Keratinocyte (primary cell): ENCODE data around the gene NR6A1. TPM values are rescaled to one million over a fixed set of nuclear protein-coding genes. Genes with fewer than 3 reads are reported as not detected.

Experiments
- DNase-seq: peaks from one replicate; pipeline ENCODE4 v3.0.0-alpha.2; 2011; ENCODE audit warnings: low read depth, missing footprints, low spot score
- FAIRE-seq: peaks from 2 replicates; lab custom pipeline; 2011; peaks lifted over from hg19 to GRCh38; lab: Jason Lieb, UNC
- H2AFZ ChIP-seq: 2 replicates; pipeline ENCODE4 v1.6.0; 2012; ENCODE audit warnings: low read length, control low read depth, inconsistent platforms; ENCODE audit not compliant: control insufficient read depth
- H3K27ac ChIP-seq: 2 replicates; pipeline ENCODE4 v1.5.1; 2011; ENCODE audit warnings: low read length; ENCODE audit not compliant: control insufficient read depth, insufficient read depth
- H3K27me3 ChIP-seq: 3 replicates; pipeline ENCODE4 v1.6.0; 2011; ENCODE audit warnings: low read length; ENCODE audit not compliant: control insufficient read depth, insufficient read depth; ENCODE audit errors: extremely low read depth
- H3K36me3 ChIP-seq, 2 experiments: 2 replicates in 1 of 2; 3 replicates in 1 of 2; pipeline ENCODE4 v1.5.1; 2011; ENCODE audit warnings: low read length in 2 of 2, mild to moderate bottlenecking in 1 of 2; ENCODE audit not compliant: control insufficient read depth in 2 of 2, insufficient read depth in 2 of 2; ENCODE audit errors: extremely low read depth in 1 of 2
- H3K4me1 ChIP-seq: 3 replicates; pipeline ENCODE4 v1.5.1; 2011; ENCODE audit warnings: low read length; ENCODE audit not compliant: control insufficient read depth, insufficient read depth; ENCODE audit errors: extremely low read depth
- H3K4me2 ChIP-seq: 3 replicates; pipeline ENCODE4 v1.6.0; 2011; ENCODE audit warnings: low read depth, low read length; ENCODE audit not compliant: control insufficient read depth, insufficient read depth; ENCODE audit errors: extremely low read depth
- H3K4me3 ChIP-seq, 3 experiments: fragments of 200-600 bp in 1 of 3; sonication (generic) in 1 of 3; 2 replicates in 2 of 3; 3 replicates in 1 of 3; pipeline ENCODE4 v1.5.1; 2011 to 2016; ENCODE audit warnings: low read length in 3 of 3, mild to moderate bottlenecking in 3 of 3, control low read depth in 2 of 3, inconsistent platforms in 1 of 3, low read depth in 1 of 3, mixed read lengths in 1 of 3, mixed run types in 1 of 3, moderate library complexity in 1 of 3; ENCODE audit not compliant: control insufficient read depth in 2 of 3, insufficient read depth in 2 of 3; ENCODE audit errors: extremely low read depth in 1 of 3
- H3K79me2 ChIP-seq: 2 replicates; pipeline ENCODE4 v1.6.0; 2012; ENCODE audit warnings: low read length; ENCODE audit not compliant: control insufficient read depth, insufficient read depth
- H3K9ac ChIP-seq: 3 replicates; pipeline ENCODE4 v1.6.0; 2011; ENCODE audit warnings: low read length; ENCODE audit not compliant: control insufficient read depth, insufficient read depth; ENCODE audit errors: extremely low read depth
- H3K9me1 ChIP-seq: 3 replicates; pipeline ENCODE4 v1.6.0; 2011; ENCODE audit warnings: low read length; ENCODE audit not compliant: control insufficient read depth, insufficient read depth; ENCODE audit errors: extremely low read depth
- H3K9me3 ChIP-seq: 2 replicates; pipeline ENCODE4 v1.5.1; 2012; ENCODE audit warnings: low read depth, low read length; ENCODE audit not compliant: control insufficient read depth
- H4K20me1 ChIP-seq: 3 replicates; pipeline ENCODE4 v1.6.0; 2011; ENCODE audit warnings: low read length; ENCODE audit not compliant: control insufficient read depth, insufficient read depth; ENCODE audit errors: extremely low read depth
- CTCF ChIP-seq, 3 experiments: IDR thresholded peaks in 1 of 3; conservative IDR thresholded peaks in 1 of 3; optimal IDR thresholded peaks in 1 of 3; 2 replicates in 2 of 3; 3 replicates in 1 of 3; pipeline versions ENCODE3 to v1.5.1; 2011; ENCODE audit warnings: low read length in 3 of 3, mild to moderate bottlenecking in 3 of 3, moderate library complexity in 2 of 3, control low read depth in 1 of 3, inconsistent platforms in 1 of 3; ENCODE audit not compliant: insufficient read depth in 2 of 3; ENCODE audit errors: extremely low read depth in 1 of 3
- EZH2 ChIP-seq: IDR thresholded peaks from one replicate; pipeline ENCODE4 v1.6.1; 2012; ENCODE audit warnings: inconsistent platforms, mild to moderate bottlenecking, low read length, moderate library complexity
- dilution Hi-C: fragments of 300-500 bp; cut with MboI; formaldehyde crosslinking; loops from one replicate; pipeline ENCODE4 v1.7.0; 2020; ENCODE audit warnings: low sequenced_read_pairs; ENCODE audit not compliant: extremely low pct_ligation_motif_present
- polyA plus RNA-seq, 5 experiments: library from polyadenylated mRNA; depleted of rRNA in 3 of 5; stranded (reverse) in 3 of 5; stranded (forward) in 1 of 5; unstranded in 1 of 5; fragments of >200 nt; gene quantifications; 1 replicate in 1 of 5; 2 replicates in 3 of 5; 3 replicates in 1 of 5; pipeline versions ENCODE4 v1.2.1 to v1.2.3, GENCODE V29; 2011 to 2012; ENCODE audit warnings: missing spikeins in 2 of 5, low read depth in 1 of 5, low replicate concordance in 1 of 5

NR6A1 gene
- polyA plus RNA-seq, 1 donor (not counting 4 experiments of a cell fraction or from before 2014, with no cell fraction given), result 1.8 TPM

- TF ChIP-seq CTCF (optimal IDR thresholded peaks at IDR 0.05 in 1 of 3, IDR thresholded peaks at IDR 0.05 in 1 of 3, conservative IDR thresholded peaks at IDR 0.05 in 1 of 3; ENCODE audit: extremely low read depth in 1 of 3, insufficient read depth in 2 of 3, low read length in 3 of 3), result no peak
- no peak for TF ChIP-seq EZH2
- H3K79me2 ChIP-seq, result no peaks in the 10 kb centered on the region
- H3K4me3 ChIP-seq, result no peak overlapping the region
- FAIRE-seq (no peak), DNase-seq (no peak)
- H3K9me3 ChIP-seq, result no peaks in the 10 kb centered on the region
- no peaks in the 10 kb centered on the region for H3K4me1 ChIP-seq
- no peak overlapping the region for H3K9ac ChIP-seq
- no peaks in the 10 kb centered on the region for H3K9me1 ChIP-seq
- no peak overlapping the region for H3K4me2 ChIP-seq
- dilution Hi-C loops, result no loop called here
- H3K27me3 ChIP-seq, result no peaks in the 10 kb centered on the region
- H2AFZ ChIP-seq, result no peak overlapping the region
- H3K27ac ChIP-seq, result no peak overlapping the region
- H4K20me1 ChIP-seq, result no peaks in the 10 kb centered on the region
- no peaks in the 10 kb centered on the region for H3K36me3 ChIP-seq
These were observed 259.0 kb downstream of the NR6A1 start for GRCh38 chr9:124511891-124512805.

GRCh38 chr9:124511426-124511840 lies 259.7 kb downstream of the NR6A1 start:
- Histone ChIP-seq H3K9me1 (no peaks in the 10 kb centered on the region), H3K27me3 (no peaks in the 10 kb centered on the region), H3K9ac (no peak overlapping the region), H3K4me1 (no peaks in the 10 kb centered on the region), H2AFZ (no peak overlapping the region), H3K36me3 (no peaks in the 10 kb centered on the region), H3K27ac (no peak overlapping the region), H4K20me1 (no peaks in the 10 kb centered on the region), H3K4me2 (no peak overlapping the region), H3K9me3 (no peaks in the 10 kb centered on the region), H3K79me2 (no peaks in the 10 kb centered on the region), H3K4me3 (no peak overlapping the region)
- FAIRE-seq (no peak), DNase-seq (no peak)
- TF ChIP-seq EZH2, result no peak
- peak in 1 of 3 experiments; percentile 6 for TF ChIP-seq CTCF (optimal IDR thresholded peaks at IDR 0.05 in 1 of 3, IDR thresholded peaks at IDR 0.05 in 1 of 3, conservative IDR thresholded peaks at IDR 0.05 in 1 of 3; ENCODE audit: extremely low read depth in 1 of 3, insufficient read depth in 2 of 3, low read length in 3 of 3)
- dilution Hi-C loops, result no loop called here
